ENCODE measurements around the gene TBC1D9.
A peak's percentile ranks its signal among the peaks of the same experiment; 100 is the strongest.

- TF ChIP-seq CTCF (IDR thresholded peaks at IDR 0.05) (peak in 1 of 4 donors; percentile 3), POLR2A (IDR thresholded peaks at IDR 0.05) (no peak)
These were observed 115.1 kb downstream of the TBC1D9 start for GRCh38 chr4:140641105-140641555.

Measured in right lobe of liver (tissue), 4 donors.